22Rv1 (cell line): ENCODE data around the gene LTC4S.
"Not testable (repeated sequence)": the region's sequence is repeated elsewhere in the genome, so short reads cannot be mapped to it uniquely, and the experiment has no call there.

ENCODE experiments used
- ZFX ChIP-seq: fragments of 450-650 bp; IDR thresholded peaks from 2 replicates; pipeline ENCODE4 v1.6.1; 2017; ENCODE audit warnings: antibody characterized with exemption, borderline replicate concordance
- TF ChIP-seq, protein P1 (sequence below): fragments of 450-650 bp; IDR thresholded peaks from 2 replicates; pipeline ENCODE4 v1.5.1; 2017; ENCODE audit warnings: mild to moderate bottlenecking

DNA sequence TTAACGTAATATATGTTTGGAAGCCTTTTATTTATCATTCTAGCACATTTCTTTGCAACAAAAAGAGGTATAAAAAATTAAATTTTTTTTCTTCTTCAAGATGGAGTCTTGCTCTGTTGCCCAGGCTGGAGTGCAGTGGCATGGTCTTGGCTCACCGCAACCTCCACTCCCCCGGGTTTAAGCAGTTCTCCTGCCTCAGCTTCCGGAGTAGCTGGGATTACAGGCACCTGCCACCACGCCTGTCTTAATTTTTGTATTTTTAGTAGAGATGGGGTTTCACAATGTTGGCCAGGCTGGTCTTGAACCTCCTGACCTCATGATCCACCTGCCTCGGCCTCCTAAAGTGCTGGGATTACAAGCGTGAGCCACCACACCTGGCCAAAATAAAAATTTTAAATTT is 49.7 kb upstream of the LTC4S start:
- TF ChIP-seq, protein P1, sequence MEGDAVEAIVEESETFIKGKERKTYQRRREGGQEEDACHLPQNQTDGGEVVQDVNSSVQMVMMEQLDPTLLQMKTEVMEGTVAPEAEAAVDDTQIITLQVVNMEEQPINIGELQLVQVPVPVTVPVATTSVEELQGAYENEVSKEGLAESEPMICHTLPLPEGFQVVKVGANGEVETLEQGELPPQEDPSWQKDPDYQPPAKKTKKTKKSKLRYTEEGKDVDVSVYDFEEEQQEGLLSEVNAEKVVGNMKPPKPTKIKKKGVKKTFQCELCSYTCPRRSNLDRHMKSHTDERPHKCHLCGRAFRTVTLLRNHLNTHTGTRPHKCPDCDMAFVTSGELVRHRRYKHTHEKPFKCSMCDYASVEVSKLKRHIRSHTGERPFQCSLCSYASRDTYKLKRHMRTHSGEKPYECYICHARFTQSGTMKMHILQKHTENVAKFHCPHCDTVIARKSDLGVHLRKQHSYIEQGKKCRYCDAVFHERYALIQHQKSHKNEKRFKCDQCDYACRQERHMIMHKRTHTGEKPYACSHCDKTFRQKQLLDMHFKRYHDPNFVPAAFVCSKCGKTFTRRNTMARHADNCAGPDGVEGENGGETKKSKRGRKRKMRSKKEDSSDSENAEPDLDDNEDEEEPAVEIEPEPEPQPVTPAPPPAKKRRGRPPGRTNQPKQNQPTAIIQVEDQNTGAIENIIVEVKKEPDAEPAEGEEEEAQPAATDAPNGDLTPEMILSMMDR, result not testable (repeated sequence)
- TF ChIP-seq ZFX, result not testable (repeated sequence)
